Aorta (tissue), 5 donors: Measurements from ENCODE around the gene SKP2. TPM values are rescaled to one million over a fixed set of nuclear protein-coding genes. Genes with fewer than 3 reads are reported as not detected.
A peak's percentile ranks its signal among the peaks of the same experiment; 100 is the strongest.
"Not testable (repeated sequence)": the region's sequence is repeated elsewhere in the genome, so short reads cannot be mapped to it uniquely, and the experiment has no call there.

Experiments
- ATAC-seq: fragments of 200-7000 bp; cut with Tn5 transposase; one replicate; pipeline ENCODE4 v1.9.1; 2022; ENCODE audit warnings: moderate library complexity; ENCODE audit not compliant: low FRiP score
- DNase-seq, 2 donors: peaks; one replicate each; pipeline ENCODE4 v3.0.0-alpha.2; 2020
- H3K27ac ChIP-seq, 2 donors: one replicate each; pipeline ENCODE4 v1.5.1; 2013; ENCODE audit warnings: low read length in 2 of 2, mild to moderate bottlenecking in 2 of 2, moderate library complexity in 2 of 2, control low read depth in 1 of 2, inconsistent platforms in 1 of 2, low read depth in 1 of 2
- H3K27me3 ChIP-seq, 2 donors: one replicate each; pipeline ENCODE4 v1.6.1; 2013; ENCODE audit warnings: control low read depth in 1 of 2, low read length in 1 of 2, mild to moderate bottlenecking in 1 of 2, moderate library complexity in 1 of 2; ENCODE audit not compliant: insufficient read depth in 2 of 2, control insufficient read depth in 1 of 2
- H3K36me3 ChIP-seq, 2 donors: one replicate each; pipeline ENCODE4 v1.6.1; 2013; ENCODE audit warnings: control low read depth in 1 of 2, low read length in 1 of 2, mild to moderate bottlenecking in 1 of 2; ENCODE audit not compliant: insufficient read depth in 2 of 2, control insufficient read depth in 1 of 2
- H3K4me1 ChIP-seq, 2 donors: one replicate each; pipeline ENCODE4 v1.6.1; 2013; ENCODE audit warnings: low read length in 2 of 2, control low read depth in 1 of 2, mild to moderate bottlenecking in 1 of 2, moderate library complexity in 1 of 2; ENCODE audit not compliant: insufficient read depth in 2 of 2, control insufficient read depth in 1 of 2
- H3K4me3 ChIP-seq, 2 donors: one replicate each; pipeline ENCODE4 v1.5.1; 2013; ENCODE audit warnings: low read length in 2 of 2, control low read depth in 1 of 2, mild to moderate bottlenecking in 1 of 2
- H3K9me3 ChIP-seq: one replicate; pipeline ENCODE4 v1.6.1; 2013; ENCODE audit warnings: mild to moderate bottlenecking, low read length; ENCODE audit not compliant: control insufficient read depth
- WGBS, 2 donors: extraction: QIAGEN DNeasy Blood & Tissue Kit; methylation state at CpG; one replicate each; pipeline ENCODE4 v1.1.7; 2013; 5-methylcytosine and 5-hydroxymethylcytosine counted together
- intact Hi-C, 2 donors: fragments of 100-400 bp; cut with DNase I; formaldehyde crosslinking; loops; one replicate each; pipeline versions ENCODE4 v1.14.2 to v1.15.0; 2022
- long read RNA-seq, 2 donors: library from polyadenylated mRNA; unstranded; transcript quantifications; one replicate each; pipeline ENCODE4 v2.0.0, GENCODE V29; 2020 to 2021
- polyA plus RNA-seq, 2 donors: library from polyadenylated mRNA; stranded (reverse); fragments of 200-250 nt; gene quantifications; one replicate each; pipeline ENCODE4 v1.2.3, GENCODE V29; 2013
- total RNA-seq, 2 donors: library from RNA; stranded (reverse); fragmentation: NEBNext Ultra II Directional; extraction: Animal tissue kit (Norgen Biotek cat#: 25700); gene quantifications; one replicate each; pipeline ENCODE4 v1.2.1, GENCODE V29; 2021
- donor health status: healthy with polysubstance abuse.
- donor health status: Bipolar disorder and iron deficiency.
- donor health status: DM: no; HTN: no; CAD: no.
- donor health status: DM: no; HTN: no; CAD: no.
- donor health status: DM: yes; HTN: yes; CAD: no.

SKP2 gene
- 10 to 100 TPM in 1 of 2 donors, 1 to 10 TPM in 1; 8.8 to 16.1 TPM for total RNA-seq
- 1 to 10 TPM; 3.9 to 5.0 TPM for polyA plus RNA-seq
- long read RNA-seq, donor 1, partial matches to known transcripts, result 0 of 4 reads
- long read RNA-seq, donor 1, other reads (novel, unspliced or antisense), result 0 of 4 reads
- long read RNA-seq, donor 2, partial matches to known transcripts, result 0 of 2 reads
- long read RNA-seq, donor 2, other reads (novel, unspliced or antisense), result 1 of 2 reads

DNA sequence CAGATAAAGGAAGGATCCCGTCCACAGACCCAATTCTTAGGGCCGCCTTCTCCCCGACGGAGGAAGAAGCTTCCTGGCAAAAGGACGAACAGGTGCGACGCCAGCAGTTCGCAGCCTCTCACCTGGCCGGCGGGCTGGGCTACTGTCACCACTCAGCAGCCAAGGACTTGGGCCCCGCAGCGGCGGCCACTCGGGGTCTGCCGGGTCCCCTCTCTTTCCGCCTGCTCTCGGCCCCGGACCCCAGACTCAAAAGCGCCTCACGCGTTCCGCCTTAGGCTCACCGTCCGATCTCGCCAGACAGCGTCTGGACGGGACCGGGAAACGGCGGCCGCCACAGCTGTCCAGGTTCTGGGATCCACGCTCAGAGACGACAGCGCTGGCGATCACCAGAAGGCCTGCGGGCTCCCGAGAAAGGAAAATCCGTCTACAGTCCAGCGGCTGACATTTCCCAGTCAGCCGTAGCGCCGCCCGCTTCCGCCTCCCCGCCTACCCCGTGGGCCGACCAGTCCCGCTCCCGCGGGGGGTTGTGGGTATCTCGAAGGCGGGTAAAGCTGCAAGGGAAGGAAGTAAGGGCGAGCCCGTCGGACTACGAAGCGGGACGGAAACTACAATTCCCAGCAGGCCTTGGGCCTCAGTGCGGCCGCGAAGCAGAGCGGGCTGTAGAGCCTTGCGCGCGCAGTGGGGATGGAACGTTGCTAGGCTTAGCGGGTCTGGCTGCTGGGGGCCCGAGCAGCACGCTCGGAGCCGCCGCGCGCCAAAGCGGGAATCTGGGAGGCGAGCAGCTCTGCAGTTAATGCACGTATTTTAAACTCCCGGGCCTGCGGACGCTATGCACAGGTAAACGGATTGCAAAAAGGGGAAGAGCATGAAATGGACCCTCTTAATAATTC lies at the start of gene SKP2, which contains the start of gene LMBRD2:
Gene SKP2, plus strand, starts transcription at position 678 of the 890 bp plus-strand sequence. Its CDS starts 152 bp downstream, at position 830.
Gene LMBRD2, minus strand, starts transcription at position 454 of the 890 bp plus-strand sequence. CDS start 8,538 bp downstream, outside the sequence.
- no peaks in the 10 kb centered on the region for H3K27me3 ChIP-seq
- H3K27ac ChIP-seq, result peak within 1 kb of the TSS in 1 of 2 donors; percentile 47
- H3K4me3 ChIP-seq, result peak within 1 kb of the TSS; percentile 61 to 91
- ATAC-seq, result peak; percentile 100
- no peaks in the 10 kb centered on the region for H3K36me3 ChIP-seq
- WGBS, 2 donors, result 0% methylated on average over 81 of the region's 81 CpGs
- no peaks in the 10 kb centered on the region for H3K9me3 ChIP-seq
- peak; percentile 99 for DNase-seq
- peaks cover 0 to 4% of the 10 kb centered on the region in 2 donors for H3K4me1 ChIP-seq
- intact Hi-C loops, result loop anchor here in 1 of 2 donors (10.0 kb wide), 1 partner anchor 543 kb away; no protein-coding TSS in a partner anchor

DNA sequence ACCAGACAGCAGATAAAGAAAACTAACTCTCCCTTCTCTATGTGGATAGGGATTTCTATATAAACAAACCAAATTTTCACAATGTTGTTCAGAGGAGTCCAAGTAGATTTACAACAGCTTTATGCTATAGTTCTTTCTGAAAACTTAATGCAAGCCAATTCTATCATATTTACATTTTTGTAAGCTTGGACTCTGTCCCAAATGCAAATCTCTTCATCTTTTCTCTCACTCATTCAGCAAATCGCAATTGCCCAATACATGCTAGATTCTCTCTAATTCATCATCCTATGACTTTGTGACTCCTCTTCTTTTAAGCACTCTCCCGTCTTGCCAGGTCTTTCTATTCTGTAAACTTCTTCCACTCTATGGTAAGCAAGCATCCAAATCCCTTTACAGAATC lies 46.1 kb upstream of the SKP2 start:
- Histone ChIP-seq H3K27me3 (no peaks in the 10 kb centered on the region), H3K4me1 (no peaks in the 10 kb centered on the region), H3K36me3 (peaks cover 0 to 3% of the 10 kb centered on the region in 2 donors), H3K4me3 (no peak overlapping the region), H3K27ac (no peak overlapping the region), H3K9me3 (no peaks in the 10 kb centered on the region)
- intact Hi-C loops, result no loop called here
- DNase-seq (no peak), ATAC-seq (no peak)
- 87 to 89% methylated on average over 2 of the region's 2 CpGs for WGBS, 2 donors

DNA sequence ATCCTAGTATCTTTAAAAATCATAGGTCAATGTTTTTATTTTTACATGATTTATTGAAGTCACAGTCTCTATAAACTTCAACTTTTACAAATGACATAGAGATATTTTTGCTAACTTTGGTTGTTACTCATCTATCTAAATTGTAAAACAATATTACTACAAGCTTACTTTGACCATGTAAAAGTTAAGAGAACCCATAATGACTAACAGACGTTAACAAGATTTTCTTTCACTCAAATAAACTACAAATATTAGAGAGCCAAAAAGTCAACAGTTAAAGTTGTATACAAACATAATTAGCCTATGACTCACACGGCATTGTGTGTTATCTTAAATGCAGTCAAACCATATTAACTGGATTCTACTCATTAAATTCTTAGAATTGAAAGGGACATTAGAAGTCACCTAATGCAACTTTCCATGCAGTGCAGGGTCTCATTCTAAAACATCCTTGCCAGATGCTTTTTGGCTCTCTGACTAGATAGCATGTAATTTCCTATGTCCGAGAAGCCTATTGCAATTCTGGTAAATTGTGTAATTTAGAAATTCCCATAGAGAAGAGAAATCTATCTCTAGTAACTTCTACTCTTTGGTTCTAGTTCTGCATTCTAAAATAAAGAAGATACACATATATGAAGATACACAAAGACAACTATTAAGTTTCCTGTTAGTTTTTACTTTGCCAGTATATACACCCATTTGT lies 43.0 kb upstream of the SKP2 start:
- H3K27ac ChIP-seq, result no peak overlapping the region
- no peak overlapping the region for H3K4me3 ChIP-seq
- 83 to 87% methylated on average over 3 of the region's 3 CpGs for WGBS, 2 donors
- ATAC-seq (no peak), DNase-seq (no peak)
- no peaks in the 10 kb centered on the region for H3K4me1 ChIP-seq
- H3K27me3 ChIP-seq, result no peaks in the 10 kb centered on the region
- no peaks in the 10 kb centered on the region for H3K9me3 ChIP-seq
- peaks cover 0 to 3% of the 10 kb centered on the region in 2 donors for H3K36me3 ChIP-seq
- intact Hi-C loops, result no loop called here

DNA sequence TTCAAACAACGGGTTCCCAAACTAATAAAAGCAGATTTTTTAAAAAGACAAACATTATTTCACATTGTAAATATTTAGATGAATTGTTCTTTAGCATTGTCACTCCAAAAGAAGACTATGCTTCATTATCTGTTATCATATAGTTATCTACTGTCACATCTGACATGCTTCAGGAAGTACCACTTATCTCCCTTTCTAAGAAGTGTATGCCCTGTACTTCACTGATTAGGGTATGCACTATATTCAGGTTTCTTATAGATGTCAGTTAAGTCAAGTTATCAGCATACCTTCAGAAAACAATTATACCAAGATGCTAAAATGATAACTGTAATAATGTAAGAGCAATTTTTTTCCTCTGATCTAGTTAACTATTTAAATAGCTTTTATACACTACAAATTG lies 40.7 kb upstream of the SKP2 start:
- Histone ChIP-seq H3K36me3 (peaks cover 0 to 5% of the 10 kb centered on the region in 2 donors), H3K4me3 (no peak overlapping the region), H3K27me3 (no peaks in the 10 kb centered on the region), H3K27ac (no peak overlapping the region), H3K9me3 (no peaks in the 10 kb centered on the region), H3K4me1 (no peaks in the 10 kb centered on the region)
- ATAC-seq (no peak), DNase-seq (no peak)
- intact Hi-C loops, result no loop called here
- 90 to 94% methylated on average over 1 of the region's 1 CpG for WGBS, 2 donors

DNA sequence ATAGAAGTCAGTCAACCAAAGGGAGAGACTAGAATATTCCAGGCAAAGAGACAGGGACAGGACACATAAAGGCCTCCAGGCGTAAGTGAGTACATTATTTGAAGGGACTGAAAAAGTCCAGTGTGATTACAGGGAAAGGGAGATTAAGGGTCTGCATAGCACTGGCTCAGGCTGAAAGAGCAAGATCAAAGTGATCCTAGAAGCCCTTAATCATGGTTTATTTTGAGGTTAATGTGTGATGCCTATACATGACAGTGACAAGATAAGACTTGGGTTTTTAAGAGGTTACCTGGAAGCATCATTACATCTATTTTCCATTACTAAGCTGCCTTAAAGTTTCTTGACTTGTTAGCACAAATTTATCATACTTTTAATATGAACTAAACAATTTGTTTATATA lies 26.0 kb upstream of the SKP2 start:
- intact Hi-C loops, result no loop called here
- H3K27me3 ChIP-seq, result no peaks in the 10 kb centered on the region
- ATAC-seq (no peak), DNase-seq (no peak)
- WGBS, 2 donors, result 94 to 96% methylated on average over 1 of the region's 1 CpG
- H3K9me3 ChIP-seq, result no peaks in the 10 kb centered on the region
- H3K4me1 ChIP-seq, result no peaks in the 10 kb centered on the region
- H3K36me3 ChIP-seq, result peaks cover 2 to 8% of the 10 kb centered on the region in 2 donors
- no peak overlapping the region for H3K27ac ChIP-seq
- no peak overlapping the region for H3K4me3 ChIP-seq

DNA sequence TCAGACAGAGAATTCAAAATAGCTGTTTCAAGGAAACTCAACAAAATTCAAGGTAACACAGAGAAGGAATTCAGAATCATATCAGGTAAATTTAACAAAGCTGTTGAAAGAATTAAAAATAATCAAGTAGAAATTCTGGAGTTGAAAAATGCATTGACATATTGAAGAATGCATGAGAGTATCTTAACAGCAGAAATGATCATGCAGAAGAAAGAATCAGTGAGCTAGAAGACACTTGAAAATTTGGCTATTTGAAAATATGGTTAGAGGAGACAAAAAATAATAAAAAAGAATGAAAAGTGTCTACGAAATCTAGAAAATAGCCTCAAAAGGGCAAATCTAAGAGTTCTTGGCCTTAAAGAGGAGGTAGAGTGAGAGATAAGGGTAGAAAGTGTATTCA lies 23.1 kb upstream of the SKP2 start:
- no peak overlapping the region for H3K27ac ChIP-seq

DNA sequence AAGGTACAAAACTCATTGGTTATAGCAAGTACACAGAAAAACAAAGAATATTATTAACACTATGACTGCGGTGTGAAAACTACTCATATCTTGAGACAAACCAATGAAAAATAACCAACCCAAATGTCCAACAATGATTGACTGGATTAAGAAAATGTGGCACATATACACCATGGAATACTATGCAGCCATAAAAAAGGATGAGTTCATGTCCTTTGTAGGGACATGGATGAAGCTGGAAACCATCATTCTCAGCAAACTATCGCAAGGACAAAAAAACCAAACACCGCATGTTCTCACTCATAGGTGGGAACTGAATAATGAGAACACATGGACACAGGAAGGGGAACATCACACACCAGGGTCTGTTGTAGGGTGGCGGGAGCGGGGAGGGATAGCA lies 22.2 kb upstream of the SKP2 start:
- H3K27ac ChIP-seq, H3K27me3 ChIP-seq, H3K4me3 ChIP-seq, H3K9me3 ChIP-seq, H3K4me1 ChIP-seq, ATAC-seq, H3K36me3 ChIP-seq, intact Hi-C loops, DNase-seq: not testable (repeated sequence)
- 99 to 100% methylated on average over 3 to 4 of the region's 5 CpGs for WGBS, 2 donors

More for the DNA sequence above, 23.1 kb upstream of the SKP2 start:
- H3K9me3 ChIP-seq, result no peaks in the 10 kb centered on the region
- peaks cover 0 to 5% of the 10 kb centered on the region in 2 donors for H3K36me3 ChIP-seq
- WGBS, 2 donors, result 99 to 100% methylated on average over 1 of the region's 1 CpG
- no peak for ATAC-seq
- H3K27me3 ChIP-seq, result no peaks in the 10 kb centered on the region
- no peak overlapping the region for H3K4me3 ChIP-seq
- no peak for DNase-seq
- H3K4me1 ChIP-seq, result no peaks in the 10 kb centered on the region
- intact Hi-C loops, result no loop called here

DNA sequence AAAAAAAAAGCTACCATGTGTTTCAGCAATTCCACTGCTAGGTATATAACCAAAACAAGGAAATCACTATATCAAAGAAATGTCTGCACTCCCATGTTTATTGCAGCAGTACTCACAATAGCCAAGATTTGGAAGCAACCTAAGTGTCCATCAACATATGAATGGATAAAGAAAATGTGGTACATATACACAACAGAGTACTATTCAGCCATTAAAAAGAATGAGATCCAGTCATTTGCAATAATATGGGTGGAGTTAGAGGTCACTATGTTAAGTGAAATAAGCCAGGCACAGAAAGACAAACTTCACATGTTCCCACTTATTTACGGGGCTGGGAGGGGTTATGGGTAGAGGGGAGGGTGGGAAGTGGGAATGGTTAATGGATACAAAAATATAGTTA lies 18.9 kb upstream of the SKP2 start:
- WGBS, 2 donors, result 93 to 99% methylated on average over 1 of the region's 1 CpG
- H3K9me3 ChIP-seq, DNase-seq, H3K4me1 ChIP-seq, H3K27me3 ChIP-seq, H3K4me3 ChIP-seq, ATAC-seq, intact Hi-C loops, H3K27ac ChIP-seq, H3K36me3 ChIP-seq: not testable (repeated sequence)
